ENCODE data around the gene FOXF1. TPM values are rescaled to one million over a fixed set of nuclear protein-coding genes. Genes with fewer than 3 reads are reported as not detected.

Gene FOXF1
- total and polyA plus RNA-seq, 9 of the 15 experiments (the other 6 are each of a cell fraction or from before 2014, with no cell fraction given) = 0.04 TPM; not detected in 8

DNA sequence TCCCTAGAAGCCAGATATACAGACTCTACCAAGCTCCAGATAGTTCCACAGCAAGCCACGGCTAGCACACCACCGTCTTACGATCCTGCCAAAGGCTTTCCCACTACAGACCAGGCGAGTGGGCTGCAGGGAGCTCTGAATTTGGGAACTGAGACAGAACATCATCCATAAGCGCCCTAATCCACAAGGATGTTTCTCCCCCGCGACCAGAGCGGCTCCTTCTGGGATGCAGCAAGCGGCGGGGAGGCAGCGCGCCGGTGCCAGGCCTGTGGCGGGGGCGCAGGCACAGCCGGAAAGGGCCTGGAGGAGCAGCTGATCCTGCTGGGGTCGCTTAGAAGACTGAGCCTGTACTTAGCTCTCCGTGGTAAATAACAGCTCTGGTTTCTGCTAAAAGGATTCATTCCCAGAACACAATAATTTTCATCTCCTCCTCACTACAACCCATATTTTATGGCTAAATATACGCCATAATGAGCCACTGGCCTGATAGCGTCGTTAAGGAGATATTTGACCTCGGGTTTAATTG is 16.2 kb upstream of the FOXF1 start:
- no peaks in the 10 kb centered on the region for H3K9me1 ChIP-seq (ENCODE audit: control insufficient read depth, insufficient read depth, low read length)
- peaks cover 0 to 3% of the 10 kb centered on the region in 2 experiments; a peak in 2 of 5 replicates for H3K4me1 ChIP-seq (replicated peaks in 1 of 2; ENCODE audit: control insufficient read depth in 2 of 2, insufficient read depth in 2 of 2, low read length in 2 of 2)
- no peak overlapping the region for H3K4me3 ChIP-seq
- no peak overlapping the region for H3K9ac ChIP-seq (ENCODE audit: insufficient read depth in 1 of 2, low read depth in 2 of 2, low read length in 2 of 2)
- no peaks in the 10 kb centered on the region for H3K9me3 ChIP-seq (replicated peaks; ENCODE audit: control insufficient read depth, insufficient read depth, low read depth, low read length)
- no peak for ATAC-seq
- H3K36me3 ChIP-seq (ENCODE audit: control insufficient read depth, insufficient read depth, low read length) = no peaks in the 10 kb centered on the region
- in situ Hi-C loops (cut with MboI) = no loop called here
- BruUV-seq (replicated peaks) = no TSS peak
- no peak overlapping the region for H2AFZ ChIP-seq (ENCODE audit: low read depth, low read length)
- ChIA-PET CTCF (ENCODE audit: low intra/inter-chr PET ratio) (no interaction called here), POLR2A (no interaction called here)
- intact Hi-C loops (cut with micrococcal nuclease) = no loop called here
- 2% methylated on average over 22 of the region's 22 CpGs for WGBS (ENCODE audit: insufficient coverage, low coverage, missing lambda C conversion rate)
- no peak for DNase-seq (ENCODE audit: extremely low read depth in 1 of 4, low spot score in 3 of 4)
- no peak overlapping the region for H3K4me2 ChIP-seq (ENCODE audit: insufficient read depth, low read length)
- FAIRE-seq = no peak
- no peaks in the 10 kb centered on the region for H3K79me2 ChIP-seq (ENCODE audit: control insufficient read depth, insufficient read depth, low read length)
- peaks cover 4% of the 10 kb centered on the region; the same call in 1 of the 2 replicates for H4K20me1 ChIP-seq (replicated peaks; ENCODE audit: control insufficient read depth, insufficient read depth, low read length)
- H3K27ac ChIP-seq (ENCODE audit: extremely low read depth, low read depth, low read length) = no peak overlapping the region
- H3K27me3 ChIP-seq (ENCODE audit: control insufficient read depth in 2 of 2, insufficient read depth in 2 of 2, low read length in 2 of 2) = peaks cover 29 to 80% of the 10 kb centered on the region in 2 experiments
- TF ChIP-seq GATAD2B (IDR thresholded peaks at IDR 0.05; ENCODE audit: borderline replicate concordance) = no peak
- no peak for TF ChIP-seq KAT2B (IDR thresholded peaks at IDR 0.05; ENCODE audit: low read depth, low read length)
- no peak for TF ChIP-seq ZZZ3 (IDR thresholded peaks at IDR 0.05)
- TF ChIP-seq ZNF224 (CRISPR knock-in tag; IDR thresholded peaks at IDR 0.05) = no peak
- TF ChIP-seq, protein P1, sequence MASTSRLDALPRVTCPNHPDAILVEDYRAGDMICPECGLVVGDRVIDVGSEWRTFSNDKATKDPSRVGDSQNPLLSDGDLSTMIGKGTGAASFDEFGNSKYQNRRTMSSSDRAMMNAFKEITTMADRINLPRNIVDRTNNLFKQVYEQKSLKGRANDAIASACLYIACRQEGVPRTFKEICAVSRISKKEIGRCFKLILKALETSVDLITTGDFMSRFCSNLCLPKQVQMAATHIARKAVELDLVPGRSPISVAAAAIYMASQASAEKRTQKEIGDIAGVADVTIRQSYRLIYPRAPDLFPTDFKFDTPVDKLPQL (IDR thresholded peaks at IDR 0.05; ENCODE audit: extremely low read depth, insufficient read length) = no peak
- no peak for TF ChIP-seq MECOM (CRISPR knock-in tag; IDR thresholded peaks at IDR 0.05)
- TF ChIP-seq ZNF780A (CRISPR knock-in tag; IDR thresholded peaks at IDR 0.05) = no peak
- no peak for TF ChIP-seq TAF7 (tag; IDR thresholded peaks at IDR 0.05)
- TF ChIP-seq, protein P2, sequence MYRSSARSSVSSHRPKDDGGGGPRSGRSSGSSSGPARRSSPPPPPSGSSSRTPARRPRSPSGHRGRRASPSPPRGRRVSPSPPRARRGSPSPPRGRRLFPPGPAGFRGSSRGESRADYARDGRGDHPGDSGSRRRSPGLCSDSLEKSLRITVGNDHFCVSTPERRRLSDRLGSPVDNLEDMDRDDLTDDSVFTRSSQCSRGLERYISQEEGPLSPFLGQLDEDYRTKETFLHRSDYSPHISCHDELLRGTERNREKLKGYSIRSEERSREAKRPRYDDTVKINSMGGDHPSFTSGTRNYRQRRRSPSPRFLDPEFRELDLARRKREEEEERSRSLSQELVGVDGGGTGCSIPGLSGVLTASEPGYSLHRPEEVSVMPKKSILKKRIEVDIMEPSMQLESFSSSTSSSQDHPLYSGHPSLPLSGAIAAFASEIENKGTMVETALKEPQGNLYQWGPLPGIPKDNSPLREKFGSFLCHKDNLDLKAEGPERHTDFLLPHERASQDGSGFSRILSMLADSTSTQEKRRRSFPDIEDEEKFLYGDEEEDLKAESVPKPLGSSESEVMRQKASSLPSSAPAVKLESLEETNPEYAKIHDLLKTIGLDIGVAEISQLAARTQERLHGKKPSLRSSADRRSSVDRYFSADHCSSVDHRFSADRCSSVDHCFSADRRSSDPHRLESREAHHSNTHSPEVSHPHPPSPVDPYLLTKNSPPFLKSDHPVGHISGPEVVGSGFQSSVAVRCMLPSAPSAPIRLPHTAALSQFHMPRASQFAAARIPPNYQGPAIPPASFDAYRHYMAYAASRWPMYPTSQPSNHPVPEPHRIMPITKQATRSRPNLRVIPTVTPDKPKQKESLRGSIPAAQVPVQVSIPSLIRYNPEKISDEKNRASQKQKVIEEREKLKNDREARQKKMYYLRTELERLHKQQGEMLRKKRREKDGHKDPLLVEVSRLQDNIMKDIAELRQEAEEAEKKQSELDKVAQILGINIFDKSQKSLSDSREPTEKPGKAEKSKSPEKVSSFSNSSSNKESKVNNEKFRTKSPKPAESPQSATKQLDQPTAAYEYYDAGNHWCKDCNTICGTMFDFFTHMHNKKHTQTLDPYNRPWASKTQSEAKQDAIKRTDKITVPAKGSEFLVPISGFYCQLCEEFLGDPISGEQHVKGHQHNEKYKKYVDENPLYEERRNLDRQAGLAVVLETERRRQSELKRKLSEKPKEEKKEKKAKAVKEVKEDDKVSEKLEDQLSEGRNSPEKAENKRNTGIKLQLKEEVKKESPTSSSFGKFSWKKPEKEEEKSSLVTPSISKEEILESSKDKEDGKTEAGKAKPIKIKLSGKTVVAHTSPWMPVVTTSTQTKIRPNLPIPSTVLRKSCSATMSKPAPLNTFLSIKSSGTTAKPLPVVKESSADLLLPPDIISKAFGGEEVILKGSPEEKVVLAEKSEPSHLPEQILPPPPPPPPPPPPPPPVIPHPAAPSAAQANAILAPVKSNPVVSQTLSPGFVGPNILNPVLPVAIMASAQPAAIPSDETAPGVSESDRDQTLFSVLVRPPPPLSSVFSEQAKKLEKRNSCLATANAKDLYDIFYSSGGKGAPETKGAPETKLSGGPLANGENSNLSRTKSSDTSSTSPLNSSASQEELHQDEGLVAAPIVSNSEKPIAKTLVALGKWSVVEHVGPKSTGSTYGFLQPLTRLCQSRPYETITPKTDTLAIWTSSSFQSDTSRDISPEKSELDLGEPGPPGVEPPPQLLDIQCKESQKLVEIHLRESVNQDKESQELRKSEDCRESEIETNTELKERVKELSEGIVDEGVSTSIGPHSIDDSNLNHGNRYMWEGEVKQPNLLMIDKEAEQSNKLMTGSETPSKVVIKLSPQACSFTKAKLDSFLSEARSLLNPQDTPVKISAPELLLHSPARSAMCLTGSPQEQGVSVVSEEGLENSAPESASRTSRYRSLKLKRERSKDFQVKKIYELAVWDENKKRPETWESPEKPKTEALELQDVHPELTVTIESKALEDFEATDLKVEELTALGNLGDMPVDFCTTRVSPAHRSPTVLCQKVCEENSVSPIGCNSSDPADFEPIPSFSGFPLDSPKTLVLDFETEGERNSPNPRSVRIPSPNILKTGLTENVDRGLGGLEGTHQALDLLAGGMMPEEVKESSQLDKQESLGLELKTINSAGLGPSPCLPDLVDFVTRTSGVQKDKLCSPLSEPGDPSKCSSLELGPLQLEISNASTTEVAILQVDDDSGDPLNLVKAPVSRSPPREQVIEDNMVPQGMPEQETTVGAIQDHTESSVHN (IDR thresholded peaks at IDR 0.05; ENCODE audit: borderline replicate concordance in 1 of 2, low read depth in 1 of 2) = no peak
- TF ChIP-seq ZNF146 (CRISPR knock-in tag; IDR thresholded peaks at IDR 0.05; ENCODE audit: unreplicated experiment) = no peak
- TF ChIP-seq, protein P3, sequence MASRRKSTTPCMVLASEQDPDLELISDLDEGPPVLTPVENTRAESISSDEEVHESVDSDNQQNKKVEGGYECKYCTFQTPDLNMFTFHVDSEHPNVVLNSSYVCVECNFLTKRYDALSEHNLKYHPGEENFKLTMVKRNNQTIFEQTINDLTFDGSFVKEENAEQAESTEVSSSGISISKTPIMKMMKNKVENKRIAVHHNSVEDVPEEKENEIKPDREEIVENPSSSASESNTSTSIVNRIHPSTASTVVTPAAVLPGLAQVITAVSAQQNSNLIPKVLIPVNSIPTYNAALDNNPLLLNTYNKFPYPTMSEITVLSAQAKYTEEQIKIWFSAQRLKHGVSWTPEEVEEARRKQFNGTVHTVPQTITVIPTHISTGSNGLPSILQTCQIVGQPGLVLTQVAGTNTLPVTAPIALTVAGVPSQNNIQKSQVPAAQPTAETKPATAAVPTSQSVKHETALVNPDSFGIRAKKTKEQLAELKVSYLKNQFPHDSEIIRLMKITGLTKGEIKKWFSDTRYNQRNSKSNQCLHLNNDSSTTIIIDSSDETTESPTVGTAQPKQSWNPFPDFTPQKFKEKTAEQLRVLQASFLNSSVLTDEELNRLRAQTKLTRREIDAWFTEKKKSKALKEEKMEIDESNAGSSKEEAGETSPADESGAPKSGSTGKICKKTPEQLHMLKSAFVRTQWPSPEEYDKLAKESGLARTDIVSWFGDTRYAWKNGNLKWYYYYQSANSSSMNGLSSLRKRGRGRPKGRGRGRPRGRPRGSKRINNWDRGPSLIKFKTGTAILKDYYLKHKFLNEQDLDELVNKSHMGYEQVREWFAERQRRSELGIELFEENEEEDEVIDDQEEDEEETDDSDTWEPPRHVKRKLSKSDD (conservative IDR thresholded peaks at IDR 0.05; ENCODE audit: low read length) = no peak

Data from K562 (cell line).